GM20000 (cell line): ENCODE results near the gene RNF121.

Source experiments
- DNase-seq: peaks from one replicate; pipeline ENCODE4 v3.0.0; 2012; ENCODE audit warnings: low spot score
- CTCF ChIP-seq: IDR thresholded peaks from 2 replicates; pipeline ENCODE4 v1.5.1; 2012; ENCODE audit warnings: mild to moderate bottlenecking, control low read depth; ENCODE audit errors: extremely low read depth, missing control alignments

Gene RNF121

GRCh38 chr11:72009156-72009555 lies 80.3 kb downstream of the RNF121 start:
- no peak for DNase-seq
- no peak for TF ChIP-seq CTCF

- no peak for TF ChIP-seq CTCF
- no peak for DNase-seq
Observed at GRCh38 chr11:72010529-72011233, 81.8 kb downstream of the RNF121 start.

- DNase-seq, result no peak
- TF ChIP-seq CTCF, result no peak
Observed at GRCh38 chr11:72012091-72012630, 83.3 kb downstream of the RNF121 start.

- no peak for DNase-seq
Observed at GRCh38 chr11:72012897-72013721, 84.3 kb downstream of the RNF121 start.

GRCh38 chr11:72013765-72014711 lies 85.2 kb downstream of the RNF121 start:
- DNase-seq, result no peak

More at GRCh38 chr11:72012897-72013721, 84.3 kb downstream of the RNF121 start:
- TF ChIP-seq CTCF, result no peak

GRCh38 chr11:72014761-72015320 lies 86.0 kb downstream of the RNF121 start:
- no peak for TF ChIP-seq CTCF
- no peak for DNase-seq

More at GRCh38 chr11:72013765-72014711, 85.2 kb downstream of the RNF121 start:
- no peak for TF ChIP-seq CTCF
